Embryonic facial prominence (tissue), 1 donor: ENCODE data around the gene USP24.
A peak's percentile ranks its signal among the peaks of the same experiment; 100 is the strongest.

Source experiments
- DNase-seq: peaks from one replicate; pipeline ENCODE4 v3.0.0-alpha.2; 2016; ENCODE audit errors: extremely low spot score

Gene USP24

GRCh38 chr1:55156093-55156492 is 59.1 kb downstream of the USP24 start:
- DNase-seq, result no peak

GRCh38 chr1:55155522-55155921 is 59.6 kb downstream of the USP24 start:
- DNase-seq, result no peak

GRCh38 chr1:55154616-55155015 is 60.5 kb downstream of the USP24 start:
- no peak for DNase-seq

GRCh38 chr1:55153031-55153430 is 62.1 kb downstream of the USP24 start:
- DNase-seq, result no peak

- DNase-seq, result no peak
These were observed 64.1 kb downstream of the USP24 start for GRCh38 chr1:55150880-55151588.

- DNase-seq, result no peak
These were observed 66.5 kb downstream of the USP24 start for GRCh38 chr1:55148676-55149075.

GRCh38 chr1:55147524-55147923 is 67.6 kb downstream of the USP24 start:
- DNase-seq, result no peak

- no peak for DNase-seq
These were observed 68.4 kb downstream of the USP24 start for GRCh38 chr1:55146781-55147180.

- no peak for DNase-seq
These were observed 70.3 kb downstream of the USP24 start for GRCh38 chr1:55144886-55145285.

GRCh38 chr1:55143684-55144083 is 71.5 kb downstream of the USP24 start:
- DNase-seq, result no peak

GRCh38 chr1:55141295-55141893 is 73.8 kb downstream of the USP24 start:
- no peak for DNase-seq

GRCh38 chr1:55140546-55140983 is 74.6 kb downstream of the USP24 start:
- DNase-seq, result peak; percentile 81

GRCh38 chr1:55140137-55140536 is 75.0 kb downstream of the USP24 start:
- DNase-seq, result no peak

GRCh38 chr1:55138823-55139222 is 76.3 kb downstream of the USP24 start:
- DNase-seq, result no peak

GRCh38 chr1:55134152-55134808 is 80.9 kb downstream of the USP24 start:
- no peak for DNase-seq

GRCh38 chr1:55131801-55132200 is 83.4 kb downstream of the USP24 start:
- DNase-seq, result no peak

- no peak for DNase-seq
These were observed 83.9 kb downstream of the USP24 start for GRCh38 chr1:55131218-55131617.

- DNase-seq, result no peak
These were observed 85.9 kb downstream of the USP24 start for GRCh38 chr1:55129194-55129728.

GRCh38 chr1:55128418-55128995 is 86.7 kb downstream of the USP24 start:
- DNase-seq, result no peak

- DNase-seq, result no peak
These were observed 87.3 kb downstream of the USP24 start for GRCh38 chr1:55127827-55128343.

- no peak for DNase-seq
These were observed 90.7 kb downstream of the USP24 start for GRCh38 chr1:55124470-55124869.

GRCh38 chr1:55120538-55120937 is 94.6 kb downstream of the USP24 start:
- DNase-seq, result no peak
